K562 (cell line): Measurements from ENCODE around the gene RDH5. TPM values are rescaled to one million over a fixed set of nuclear protein-coding genes. Genes with fewer than 3 reads are reported as not detected.

ENCODE experiments used
- ATF3 ChIP-seq, 2 experiments: fragments of 450-650 bp in 1 of 2; sonication (generic) in 1 of 2; formaldehyde crosslinking in 1 of 2; IDR thresholded peaks in 1 of 2; conservative IDR thresholded peaks in 1 of 2; 2 replicates each; pipeline versions ENCODE4 v1.6.1 to v1.8.1; 2016 to 2023; ENCODE audit warnings: mild to moderate bottlenecking in 2 of 2, moderate library complexity in 2 of 2, inconsistent platforms in 1 of 2, missing genetic modification reagents in 1 of 2
- ELF2 ChIP-seq: fragments of 250-450 bp; sonication (Bioruptor Pico); IDR thresholded peaks from 2 replicates; pipeline ENCODE4 v1.5.0; 2021; ENCODE audit warnings: mild to moderate bottlenecking
- EP400 ChIP-seq: fragments of 450-650 bp; IDR thresholded peaks from 2 replicates; pipeline ENCODE4 v1.6.1; 2017; ENCODE audit warnings: antibody characterized with exemption, mild to moderate bottlenecking, moderate library complexity
- FOXK2 ChIP-seq, 2 experiments: fragments of 450-650 bp; IDR thresholded peaks in 1 of 2; conservative IDR thresholded peaks in 1 of 2; 2 replicates each; pipeline ENCODE4 v1.6.1; 2016; ENCODE audit warnings: low read depth in 2 of 2, mild to moderate bottlenecking in 1 of 2
- KAT2B ChIP-seq: IDR thresholded peaks from one replicate; pipeline ENCODE4 v1.6.1; 2012; ENCODE audit warnings: low read depth, mild to moderate bottlenecking, control low read depth, inconsistent platforms, low read length, moderate library complexity
- MGA ChIP-seq: fragments of 450-650 bp; IDR thresholded peaks from 2 replicates; pipeline ENCODE4 v1.6.1; 2016; ENCODE audit warnings: mild to moderate bottlenecking, moderate library complexity
- RAD21 ChIP-seq, 2 experiments: fragments of 250-450 bp in 1 of 2; fragments of 450-650 bp in 1 of 2; sonication (Bioruptor Pico) in 1 of 2; formaldehyde crosslinking in 1 of 2; IDR thresholded peaks in 1 of 2; conservative IDR thresholded peaks in 1 of 2; 2 replicates each; pipeline versions ENCODE4 v1.4.0 to v1.8.0; 2020 to 2022; ENCODE audit warnings: mild to moderate bottlenecking in 2 of 2, moderate library complexity in 1 of 2
- ZFPM2 ChIP-seq: fragments of 250-450 bp; sonication (Bioruptor Pico); IDR thresholded peaks from 2 replicates; pipeline ENCODE4 v1.5.1; 2022; ENCODE audit warnings: mild to moderate bottlenecking
- ZNF511 ChIP-seq: sonication (generic); formaldehyde crosslinking; IDR thresholded peaks from 2 replicates; pipeline ENCODE4 v1.8.0; 2022; ENCODE audit warnings: mild to moderate bottlenecking, missing genetic modification reagents
- polyA plus RNA-seq, 8 experiments: library from polyadenylated mRNA; depleted of rRNA in 4 of 8; stranded (reverse) in 5 of 8; unstranded in 3 of 8; fragments of >200 nt; fragmentation: Nextera tagmentation in 2 of 8; fragmentation: Illumina TruSeq in 1 of 8; extraction: Ambion mirVana in 2 of 8; extraction: Trizol in 1 of 8; gene quantifications; 2 replicates each; pipeline versions ENCODE4 v1.2.1 to v1.2.3, GENCODE V29; 2011 to 2014; ENCODE audit warnings: inconsistent platforms in 1 of 8, missing spikeins in 1 of 8
- total RNA-seq, 7 experiments: library from RNA; depleted of rRNA in 6 of 7; stranded (reverse); fragments of >200 nt in 6 of 7; fragmentation: Illumina TruSeq in 2 of 7; extraction: Trizol in 2 of 7; gene quantifications; 2 replicates each; pipeline versions ENCODE4 v1.2.1 to v1.2.3, GENCODE V29; 2011 to 2021; ENCODE audit warnings: low replicate concordance in 1 of 7

The RDH5 gene
- total and polyA plus RNA-seq, 9 of the 15 experiments (the other 6 are each of a cell fraction or from before 2014, with no cell fraction given) = 0.28 to 2.0 (median 1.1) TPM; not detected in 1

GRCh38 chr12:55736076-55736475, 15.9 kb downstream of the RDH5 start (continued):
- TF ChIP-seq ELF2 (CRISPR knock-in tag) (no peak), MGA (no peak), FOXK2 (conservative IDR thresholded peaks at IDR 0.05 in 1 of 2, IDR thresholded peaks at IDR 0.05 in 1 of 2; ENCODE audit: low read depth in 2 of 2) (no peak), EP400 (no peak), ZFPM2 (CRISPR knock-in tag) (no peak), ZNF511 (CRISPR knock-in tag) (no peak), KAT2B (no peak), RAD21 (CRISPR knock-in tag; conservative IDR thresholded peaks at IDR 0.05 in 1 of 2, IDR thresholded peaks at IDR 0.05 in 1 of 2) (no peak), ATF3 (IDR thresholded peaks at IDR 0.05) (no peak), ATF3 (CRISPR knock-in tag; conservative IDR thresholded peaks at IDR 0.05) (no peak)
